ENCODE data around the gene JMJD1C.

JMJD1C gene

DNA sequence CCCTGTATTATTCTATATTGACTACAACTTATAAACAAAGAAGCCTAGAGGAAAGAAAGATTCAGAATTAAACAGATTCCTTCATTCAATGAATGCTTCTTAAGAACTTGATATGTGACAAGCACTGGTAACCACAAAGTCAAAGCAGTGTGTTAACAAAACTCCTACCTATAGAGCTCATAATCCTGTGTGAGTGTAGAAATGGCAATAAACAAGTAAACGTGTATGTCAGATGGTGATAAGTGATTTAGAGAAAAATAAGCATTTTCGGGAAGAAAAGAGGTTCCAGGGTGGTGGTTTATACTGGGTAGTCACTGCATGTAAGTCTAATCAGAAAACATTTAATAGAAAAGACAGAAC, 141.3 kb downstream of the JMJD1C start:
- no peaks in the 10 kb centered on the region for H3K9me2 ChIP-seq (replicated peaks; ENCODE audit: low read depth, low read length)
- no peak overlapping the region for H2AFZ ChIP-seq (ENCODE audit: low read length)
- H3K4me1 ChIP-seq (ENCODE audit: insufficient read depth, low read length, poor library complexity, severe bottlenecking): no peaks in the 10 kb centered on the region
- no peaks in the 10 kb centered on the region for H3F3A ChIP-seq (ENCODE audit: low read depth)
- peaks cover 27% of the 10 kb centered on the region; the same call in 1 of the 2 replicates for H3K79me2 ChIP-seq (ENCODE audit: insufficient read depth, low read length)
- no peaks in the 10 kb centered on the region for H3K9me3 ChIP-seq (ENCODE audit: insufficient read depth, low read depth, low read length)
- no peak overlapping the region for H3K9ac ChIP-seq (ENCODE audit: low read depth, low read length, poor library complexity, severe bottlenecking)
- H3K4me2 ChIP-seq (ENCODE audit: low read depth, low read length, poor library complexity, severe bottlenecking): no peak overlapping the region
- H3K4me3 ChIP-seq (ENCODE audit: low read length, poor library complexity, severe bottlenecking): no peak overlapping the region
- TF ChIP-seq EZH2phosphoT487 (IDR thresholded peaks at IDR 0.05; ENCODE audit: borderline replicate concordance): no peak
- TF ChIP-seq, protein P1, sequence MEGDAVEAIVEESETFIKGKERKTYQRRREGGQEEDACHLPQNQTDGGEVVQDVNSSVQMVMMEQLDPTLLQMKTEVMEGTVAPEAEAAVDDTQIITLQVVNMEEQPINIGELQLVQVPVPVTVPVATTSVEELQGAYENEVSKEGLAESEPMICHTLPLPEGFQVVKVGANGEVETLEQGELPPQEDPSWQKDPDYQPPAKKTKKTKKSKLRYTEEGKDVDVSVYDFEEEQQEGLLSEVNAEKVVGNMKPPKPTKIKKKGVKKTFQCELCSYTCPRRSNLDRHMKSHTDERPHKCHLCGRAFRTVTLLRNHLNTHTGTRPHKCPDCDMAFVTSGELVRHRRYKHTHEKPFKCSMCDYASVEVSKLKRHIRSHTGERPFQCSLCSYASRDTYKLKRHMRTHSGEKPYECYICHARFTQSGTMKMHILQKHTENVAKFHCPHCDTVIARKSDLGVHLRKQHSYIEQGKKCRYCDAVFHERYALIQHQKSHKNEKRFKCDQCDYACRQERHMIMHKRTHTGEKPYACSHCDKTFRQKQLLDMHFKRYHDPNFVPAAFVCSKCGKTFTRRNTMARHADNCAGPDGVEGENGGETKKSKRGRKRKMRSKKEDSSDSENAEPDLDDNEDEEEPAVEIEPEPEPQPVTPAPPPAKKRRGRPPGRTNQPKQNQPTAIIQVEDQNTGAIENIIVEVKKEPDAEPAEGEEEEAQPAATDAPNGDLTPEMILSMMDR (conservative IDR thresholded peaks at IDR 0.05; ENCODE audit: low read length): no peak
- H4K20me1 ChIP-seq (ENCODE audit: insufficient read depth, low read length, poor library complexity, severe bottlenecking): no peaks in the 10 kb centered on the region
- no peaks in the 10 kb centered on the region; the same call in 1 of the 2 replicates for H3K36me3 ChIP-seq (ENCODE audit: insufficient read depth, low read length)
- H3K27me3 ChIP-seq (ENCODE audit: insufficient read depth, low read length, poor library complexity, severe bottlenecking): no peaks in the 10 kb centered on the region

DNA sequence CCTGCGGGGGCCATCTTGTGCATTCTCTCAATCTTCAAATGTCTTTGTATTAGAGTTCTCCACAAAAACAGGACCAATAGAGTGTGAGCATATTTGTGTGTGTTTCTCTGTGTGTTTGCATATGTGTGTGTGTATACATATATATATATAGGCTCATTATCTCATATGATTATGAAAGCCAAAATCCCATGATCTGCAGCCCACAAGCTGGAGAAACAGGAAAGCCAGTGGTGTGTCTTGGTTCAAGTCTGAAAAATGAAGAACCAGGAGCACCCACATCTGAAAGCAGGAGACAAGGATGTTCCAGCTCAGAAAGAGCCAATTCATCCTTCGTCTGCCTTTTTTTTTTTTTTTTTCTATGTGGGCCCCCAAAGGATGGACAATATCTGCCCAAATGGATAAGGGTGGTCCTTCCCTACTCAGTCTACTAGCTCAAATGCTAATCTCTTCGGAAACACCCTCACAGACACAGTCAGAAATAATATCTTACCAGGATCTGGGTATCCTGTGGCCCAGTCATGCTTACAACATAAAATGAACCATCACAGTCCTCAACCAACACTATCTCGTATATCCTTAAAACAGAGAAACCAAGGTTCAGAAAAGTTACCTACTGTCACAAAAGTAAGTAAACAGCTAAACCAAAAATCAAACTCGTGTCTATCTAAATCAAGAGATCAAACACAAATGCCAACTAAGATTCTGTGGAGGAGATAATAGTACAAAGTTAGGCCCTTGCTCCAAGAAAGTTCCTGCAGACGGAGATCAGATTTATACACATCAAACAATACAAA, 141.9 kb downstream of the JMJD1C start:
- H3K27me3 ChIP-seq (ENCODE audit: insufficient read depth, low read length, poor library complexity, severe bottlenecking): no peaks in the 10 kb centered on the region
- H3K36me3 ChIP-seq (ENCODE audit: insufficient read depth, low read length): no peaks in the 10 kb centered on the region; the same call in 1 of the 2 replicates
- H3K9me3 ChIP-seq (ENCODE audit: insufficient read depth, low read depth, low read length): no peaks in the 10 kb centered on the region
- H3K4me1 ChIP-seq (ENCODE audit: insufficient read depth, low read length, poor library complexity, severe bottlenecking): no peaks in the 10 kb centered on the region
- H3F3A ChIP-seq (ENCODE audit: low read depth): no peaks in the 10 kb centered on the region
- peaks cover 27% of the 10 kb centered on the region; the same call in 1 of the 2 replicates for H3K79me2 ChIP-seq (ENCODE audit: insufficient read depth, low read length)
- no peak overlapping the region for H3K9ac ChIP-seq (ENCODE audit: low read depth, low read length, poor library complexity, severe bottlenecking)
- no peak overlapping the region for H3K4me2 ChIP-seq (ENCODE audit: low read depth, low read length, poor library complexity, severe bottlenecking)
- H3K9me2 ChIP-seq (replicated peaks; ENCODE audit: low read depth, low read length): no peaks in the 10 kb centered on the region
- no peak for TF ChIP-seq EZH2phosphoT487 (IDR thresholded peaks at IDR 0.05; ENCODE audit: borderline replicate concordance)
- TF ChIP-seq, protein P1 (conservative IDR thresholded peaks at IDR 0.05; ENCODE audit: low read length): no peak
- H4K20me1 ChIP-seq (ENCODE audit: insufficient read depth, low read length, poor library complexity, severe bottlenecking): no peaks in the 10 kb centered on the region
- H2AFZ ChIP-seq (ENCODE audit: low read length): no peak overlapping the region
- no peak overlapping the region for H3K4me3 ChIP-seq (ENCODE audit: low read length, poor library complexity, severe bottlenecking)

DNA sequence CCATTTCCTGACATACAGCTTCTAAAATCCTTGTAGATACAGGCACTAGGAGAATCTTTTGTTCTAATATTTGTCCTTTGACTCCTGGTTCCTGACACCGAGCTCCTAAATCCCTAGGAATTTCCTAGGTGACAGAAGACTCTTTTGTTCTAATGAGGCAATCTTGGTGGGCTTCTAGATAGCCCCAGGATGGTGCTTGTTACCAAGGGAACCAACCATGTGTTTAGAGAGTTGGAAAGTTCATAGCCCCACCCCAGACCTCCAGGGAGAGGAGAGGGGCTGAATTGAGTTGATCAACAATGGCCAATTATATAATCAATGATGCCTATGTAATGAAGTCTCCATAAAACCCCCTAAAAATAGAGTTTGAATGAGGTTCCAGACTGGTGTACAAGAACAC, 145.1 kb downstream of the JMJD1C start:
- no peak for TF ChIP-seq EZH2phosphoT487 (IDR thresholded peaks at IDR 0.05; ENCODE audit: borderline replicate concordance)
- TF ChIP-seq, protein P1 (conservative IDR thresholded peaks at IDR 0.05; ENCODE audit: low read length): no peak
- H3K79me2 ChIP-seq (ENCODE audit: insufficient read depth, low read length): peaks cover 24% of the 10 kb centered on the region; the same call in 1 of the 2 replicates
- H3K9me2 ChIP-seq (replicated peaks; ENCODE audit: low read depth, low read length): no peaks in the 10 kb centered on the region

More for the DNA sequence above, 145.1 kb downstream of the JMJD1C start:
- no peaks in the 10 kb centered on the region for H3F3A ChIP-seq (ENCODE audit: low read depth)
- H3K9me3 ChIP-seq (ENCODE audit: insufficient read depth, low read depth, low read length): no peaks in the 10 kb centered on the region
- no peak overlapping the region for H3K9ac ChIP-seq (ENCODE audit: low read depth, low read length, poor library complexity, severe bottlenecking)
- no peak overlapping the region for H3K4me3 ChIP-seq (ENCODE audit: low read length, poor library complexity, severe bottlenecking)
- no peak overlapping the region for H2AFZ ChIP-seq (ENCODE audit: low read length)
- H3K27me3 ChIP-seq (ENCODE audit: insufficient read depth, low read length, poor library complexity, severe bottlenecking): no peaks in the 10 kb centered on the region
- no peak overlapping the region for H3K4me2 ChIP-seq (ENCODE audit: low read depth, low read length, poor library complexity, severe bottlenecking)
- H3K36me3 ChIP-seq (ENCODE audit: insufficient read depth, low read length): no peaks in the 10 kb centered on the region; the same call in 1 of the 2 replicates
- no peaks in the 10 kb centered on the region for H3K4me1 ChIP-seq (ENCODE audit: insufficient read depth, low read length, poor library complexity, severe bottlenecking)
- H4K20me1 ChIP-seq (ENCODE audit: insufficient read depth, low read length, poor library complexity, severe bottlenecking): no peaks in the 10 kb centered on the region

Measured in Loucy (cell line).